ES-I3 (cell line): ENCODE measurements around the gene PPARA.

Experiments used
- H3K36me3 ChIP-seq: 2 replicates; pipeline ENCODE4 v1.6.1; 2013; ENCODE audit warnings: mild to moderate bottlenecking, low read length, control low read depth, moderate library complexity; ENCODE audit not compliant: insufficient read depth
- H3K4me1 ChIP-seq: 2 replicates; pipeline ENCODE4 v1.6.1; 2013; ENCODE audit warnings: mild to moderate bottlenecking, control low read depth, low read length; ENCODE audit not compliant: insufficient read depth
- H3K9ac ChIP-seq: 2 replicates; pipeline ENCODE4 v1.6.1; 2013; ENCODE audit warnings: low read depth, mild to moderate bottlenecking, low read length, moderate library complexity
- H3K9me3 ChIP-seq: 2 replicates; pipeline ENCODE4 v1.6.1; 2013; ENCODE audit warnings: mild to moderate bottlenecking, low read length, moderate library complexity; ENCODE audit not compliant: control insufficient read depth, insufficient read depth

The PPARA gene

GRCh38 chr22:46150034-46150654 is at the start of gene PPARA:
Gene PPARA, plus strand, starts transcription at chr22:46150526. Its CDS starts 47,858 bp downstream, at chr22:46198384.
- H3K9me3 ChIP-seq: no peaks in the 10 kb centered on the region
- peaks cover 6% of the 10 kb centered on the region; the same call in 1 of the 2 replicates for H3K4me1 ChIP-seq
- peak within 1 kb of the TSS; percentile 76 for H3K9ac ChIP-seq
- H3K36me3 ChIP-seq: no peaks in the 10 kb centered on the region

GRCh38 chr22:46102159-46102558 is 48.2 kb upstream of the PPARA start:
- no peaks in the 10 kb centered on the region for H3K9me3 ChIP-seq
- no peaks in the 10 kb centered on the region for H3K4me1 ChIP-seq
- H3K9ac ChIP-seq: no peak overlapping the region
- H3K36me3 ChIP-seq: no peaks in the 10 kb centered on the region

GRCh38 chr22:46102752-46103151 is 47.6 kb upstream of the PPARA start:
- no peaks in the 10 kb centered on the region for H3K4me1 ChIP-seq
- H3K9me3 ChIP-seq: no peaks in the 10 kb centered on the region
- no peak overlapping the region for H3K9ac ChIP-seq
- H3K36me3 ChIP-seq: no peaks in the 10 kb centered on the region

- no peaks in the 10 kb centered on the region for H3K4me1 ChIP-seq
- no peaks in the 10 kb centered on the region for H3K9me3 ChIP-seq
- no peaks in the 10 kb centered on the region for H3K36me3 ChIP-seq
- no peak overlapping the region for H3K9ac ChIP-seq
These were observed 47.1 kb upstream of the PPARA start for GRCh38 chr22:46103181-46103580.

- no peaks in the 10 kb centered on the region for H3K36me3 ChIP-seq
- no peaks in the 10 kb centered on the region for H3K9me3 ChIP-seq
- no peak overlapping the region for H3K9ac ChIP-seq
- H3K4me1 ChIP-seq: no peaks in the 10 kb centered on the region
These were observed 46.7 kb upstream of the PPARA start for GRCh38 chr22:46103664-46104063.

GRCh38 chr22:46104170-46104880 is 46.0 kb upstream of the PPARA start:
- no peaks in the 10 kb centered on the region for H3K36me3 ChIP-seq
- H3K9me3 ChIP-seq: no peaks in the 10 kb centered on the region
- H3K9ac ChIP-seq: no peak overlapping the region
- H3K4me1 ChIP-seq: peaks cover 2% of the 10 kb centered on the region; the same call in 1 of the 2 replicates

GRCh38 chr22:46104881-46105493 is 45.3 kb upstream of the PPARA start:
- no peak overlapping the region for H3K9ac ChIP-seq
- no peaks in the 10 kb centered on the region for H3K36me3 ChIP-seq
- H3K4me1 ChIP-seq: peaks cover 8% of the 10 kb centered on the region; the same call in 1 of the 2 replicates
- no peaks in the 10 kb centered on the region for H3K9me3 ChIP-seq

- H3K4me1 ChIP-seq: peaks cover 15% of the 10 kb centered on the region; the same call in 1 of the 2 replicates
- H3K9me3 ChIP-seq: no peaks in the 10 kb centered on the region
- H3K36me3 ChIP-seq: no peaks in the 10 kb centered on the region
- no peak overlapping the region for H3K9ac ChIP-seq
These were observed 44.6 kb upstream of the PPARA start for GRCh38 chr22:46105494-46106278.

- no peaks in the 10 kb centered on the region for H3K9me3 ChIP-seq
- H3K36me3 ChIP-seq: no peaks in the 10 kb centered on the region
- peaks cover 19% of the 10 kb centered on the region; the same call in 1 of the 2 replicates for H3K4me1 ChIP-seq
- H3K9ac ChIP-seq: no peak overlapping the region
These were observed 43.9 kb upstream of the PPARA start for GRCh38 chr22:46106279-46107022.

- Histone ChIP-seq H3K9ac (no peak overlapping the region), H3K9me3 (no peaks in the 10 kb centered on the region), H3K4me1 (peaks cover 25% of the 10 kb centered on the region; the same call in 1 of the 2 replicates), H3K36me3 (no peaks in the 10 kb centered on the region)
These were observed 43.1 kb upstream of the PPARA start for GRCh38 chr22:46107089-46107664.

- Histone ChIP-seq H3K9me3 (no peaks in the 10 kb centered on the region), H3K4me1 (peaks cover 26% of the 10 kb centered on the region; the same call in 1 of the 2 replicates), H3K9ac (no peak overlapping the region), H3K36me3 (no peaks in the 10 kb centered on the region)
These were observed 42.4 kb upstream of the PPARA start for GRCh38 chr22:46107753-46108563.

GRCh38 chr22:46108564-46109473 is 41.5 kb upstream of the PPARA start:
- no peak overlapping the region for H3K9ac ChIP-seq
- H3K36me3 ChIP-seq: no peaks in the 10 kb centered on the region
- H3K9me3 ChIP-seq: no peaks in the 10 kb centered on the region
- peaks cover 26% of the 10 kb centered on the region; the same call in 1 of the 2 replicates for H3K4me1 ChIP-seq
